Activated T-helper 2 cell treated with anti-CD3 and anti-CD28 coated beads, Interferon-gamma antibody, Interleukin-2, Interleukin-4, amounts not matched to agents 10 μg/mL and 5 μg/mL and 100 μg/mL, durations not matched to agents 14 hours and 24 hours and 36 hours (primary cell): ENCODE measurements around the gene ASPHD1. TPM values are rescaled to one million over a fixed set of nuclear protein-coding genes. Genes with fewer than 3 reads are reported as not detected.
"Not testable (repeated sequence)": the region's sequence is repeated elsewhere in the genome, so short reads cannot be mapped to it uniquely, and the experiment has no call there.

Source experiments
- DNase-seq: peaks from one replicate; pipeline ENCODE4 v3.0.0; 2021; ENCODE audit warnings: low spot score
- H3K27ac Mint-ChIP-seq: one replicate; pipeline ENCODE4 v1.8.0; 2021; ENCODE audit warnings: mixed read lengths
- H3K27me3 Mint-ChIP-seq: one replicate; pipeline ENCODE4 v1.8.0; 2021; ENCODE audit warnings: low read depth, mixed read lengths
- H3K36me3 Mint-ChIP-seq: one replicate; pipeline ENCODE4 v1.8.0; 2021; ENCODE audit warnings: low read depth, mixed read lengths
- H3K4me1 Mint-ChIP-seq: one replicate; pipeline ENCODE4 v1.8.0; 2021; ENCODE audit warnings: low read depth, mixed read lengths
- H3K4me3 Mint-ChIP-seq: one replicate; pipeline ENCODE4 v1.8.0; 2021; ENCODE audit warnings: low read depth, mild to moderate bottlenecking, moderate library complexity, mixed read lengths
- H3K9me3 Mint-ChIP-seq: one replicate; pipeline ENCODE4 v1.8.0; 2021; ENCODE audit warnings: mixed read lengths
- intact Hi-C: fragments of 100-400 bp; cut with micrococcal nuclease; formaldehyde crosslinking; loops from one replicate; pipeline ENCODE4 v1.15.1; 2023
- total RNA-seq: library from RNA; stranded (reverse); gene quantifications from 2 replicates; pipeline ENCODE4 v1.2.3, GENCODE V29; 2022

ASPHD1 gene
- total RNA-seq, 1 donor from 2014 or later = 2.1 TPM

DNA sequence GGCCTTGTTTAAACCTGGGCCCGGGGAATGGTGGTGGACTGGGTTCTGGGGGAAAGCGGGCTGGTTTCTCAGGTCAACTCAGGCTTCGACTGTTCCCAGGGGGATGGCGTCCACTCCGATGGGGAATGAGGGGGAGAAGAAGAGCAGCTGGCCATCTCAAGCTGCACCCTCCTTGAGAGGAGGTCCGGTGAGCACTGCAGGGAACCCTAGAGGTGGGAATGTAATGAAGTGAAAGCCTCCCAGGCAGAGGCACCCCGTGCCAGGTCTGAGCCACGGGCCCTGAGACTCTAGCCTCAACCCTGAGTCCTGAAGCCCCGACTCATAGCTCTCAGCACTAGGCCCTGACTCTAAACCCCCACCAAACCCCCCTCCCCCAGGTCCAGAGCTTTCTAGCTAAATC is 36.1 kb upstream of the ASPHD1 start:
- Mint-ChIP-seq H3K27ac (no peak overlapping the region), H3K4me3 (no peak overlapping the region), H3K4me1 (peaks cover 17% of the 10 kb centered on the region), H3K36me3 (peaks cover 18% of the 10 kb centered on the region), H3K27me3 (no peaks in the 10 kb centered on the region), H3K9me3 (no peaks in the 10 kb centered on the region)
- DNase-seq = no peak
- intact Hi-C loops = loop anchor here (10.0 kb wide), 1 partner anchor 131 kb away; the partner anchor contains the start of genes HIRIP3 and INO80E

GRCh38 chr16:29868396-29869009 is 31.8 kb upstream of the ASPHD1 start:
- H3K27ac Mint-ChIP-seq = no peak overlapping the region
- intact Hi-C loops = loop anchor here (10.0 kb wide), 1 partner anchor 126 kb away; the partner anchor contains the start of genes HIRIP3 and INO80E
- no peaks in the 10 kb centered on the region for H3K9me3 Mint-ChIP-seq
- no peaks in the 10 kb centered on the region for H3K36me3 Mint-ChIP-seq
- no peaks in the 10 kb centered on the region for H3K27me3 Mint-ChIP-seq
- peaks cover 4% of the 10 kb centered on the region for H3K4me1 Mint-ChIP-seq
- DNase-seq = no peak
- no peak overlapping the region for H3K4me3 Mint-ChIP-seq

GRCh38 chr16:29869067-29869466 is 31.2 kb upstream of the ASPHD1 start:
- H3K27ac Mint-ChIP-seq, H3K9me3 Mint-ChIP-seq, H3K4me1 Mint-ChIP-seq, H3K36me3 Mint-ChIP-seq, DNase-seq, H3K27me3 Mint-ChIP-seq, H3K4me3 Mint-ChIP-seq: not testable (repeated sequence)
- intact Hi-C loops = loop anchor here (10.0 kb wide), 1 partner anchor 126 kb away; the partner anchor contains the start of genes HIRIP3 and INO80E

- no peak for DNase-seq
- Mint-ChIP-seq H3K27ac (no peak overlapping the region), H3K4me3 (no peak overlapping the region), H3K9me3 (no peaks in the 10 kb centered on the region), H3K36me3 (no peaks in the 10 kb centered on the region), H3K27me3 (peaks cover 9% of the 10 kb centered on the region), H3K4me1 (peaks cover 3% of the 10 kb centered on the region)
- intact Hi-C loops = loop anchor here (10.0 kb wide), 1 partner anchor 153 kb away; the partner anchor contains the start of gene C16orf92
Measured at GRCh38 chr16:29871822-29872546, 28.3 kb upstream of the ASPHD1 start.

- Mint-ChIP-seq H3K27me3 (peaks cover 22% of the 10 kb centered on the region), H3K36me3 (no peaks in the 10 kb centered on the region)
- DNase-seq = no peak
Measured at GRCh38 chr16:29873319-29873718, 27.0 kb upstream of the ASPHD1 start.

GRCh38 chr16:29875206-29875605 is 25.1 kb upstream of the ASPHD1 start:
- intact Hi-C loops = loop anchor here (10.0 kb wide), 1 partner anchor 150 kb away; the partner anchor contains the start of gene C16orf92
- no peak overlapping the region for H3K27ac Mint-ChIP-seq
- H3K36me3 Mint-ChIP-seq = no peaks in the 10 kb centered on the region

More at GRCh38 chr16:29873319-29873718, 27.0 kb upstream of the ASPHD1 start:
- Mint-ChIP-seq H3K27ac (no peak overlapping the region), H3K4me1 (peaks cover 6% of the 10 kb centered on the region), H3K4me3 (no peak overlapping the region), H3K9me3 (no peaks in the 10 kb centered on the region)
- intact Hi-C loops = loop anchor here (10.0 kb wide), 1 partner anchor 151 kb away; the partner anchor contains the start of gene C16orf92

GRCh38 chr16:29876217-29876593 is 24.1 kb upstream of the ASPHD1 start:
- no peak for DNase-seq
- H3K27me3 Mint-ChIP-seq = peaks cover 24% of the 10 kb centered on the region
- H3K9me3 Mint-ChIP-seq = no peaks in the 10 kb centered on the region
- H3K4me3 Mint-ChIP-seq = peak overlapping the region; percentile 69
- H3K36me3 Mint-ChIP-seq = no peaks in the 10 kb centered on the region
- no peak overlapping the region for H3K27ac Mint-ChIP-seq
- H3K4me1 Mint-ChIP-seq = peaks cover 6% of the 10 kb centered on the region
- intact Hi-C loops = loop anchor here (10.0 kb wide), 1 partner anchor 149 kb away; the partner anchor contains the start of gene C16orf92

More at GRCh38 chr16:29875206-29875605, 25.1 kb upstream of the ASPHD1 start:
- H3K4me3 Mint-ChIP-seq = no peak overlapping the region
- DNase-seq = no peak
- no peaks in the 10 kb centered on the region for H3K9me3 Mint-ChIP-seq
- peaks cover 24% of the 10 kb centered on the region for H3K27me3 Mint-ChIP-seq
- H3K4me1 Mint-ChIP-seq = peaks cover 6% of the 10 kb centered on the region

- intact Hi-C loops = loop anchor here (10.0 kb wide), 1 partner anchor 148 kb away; the partner anchor contains the start of gene C16orf92
- H3K4me1 Mint-ChIP-seq = peaks cover 6% of the 10 kb centered on the region
- peak overlapping the region; percentile 69 for H3K4me3 Mint-ChIP-seq
- no peak for DNase-seq
- no peak overlapping the region for H3K27ac Mint-ChIP-seq
- peaks cover 24% of the 10 kb centered on the region for H3K27me3 Mint-ChIP-seq
- no peaks in the 10 kb centered on the region for H3K36me3 Mint-ChIP-seq
- no peaks in the 10 kb centered on the region for H3K9me3 Mint-ChIP-seq
Measured at GRCh38 chr16:29876594-29877249, 23.6 kb upstream of the ASPHD1 start.

DNA sequence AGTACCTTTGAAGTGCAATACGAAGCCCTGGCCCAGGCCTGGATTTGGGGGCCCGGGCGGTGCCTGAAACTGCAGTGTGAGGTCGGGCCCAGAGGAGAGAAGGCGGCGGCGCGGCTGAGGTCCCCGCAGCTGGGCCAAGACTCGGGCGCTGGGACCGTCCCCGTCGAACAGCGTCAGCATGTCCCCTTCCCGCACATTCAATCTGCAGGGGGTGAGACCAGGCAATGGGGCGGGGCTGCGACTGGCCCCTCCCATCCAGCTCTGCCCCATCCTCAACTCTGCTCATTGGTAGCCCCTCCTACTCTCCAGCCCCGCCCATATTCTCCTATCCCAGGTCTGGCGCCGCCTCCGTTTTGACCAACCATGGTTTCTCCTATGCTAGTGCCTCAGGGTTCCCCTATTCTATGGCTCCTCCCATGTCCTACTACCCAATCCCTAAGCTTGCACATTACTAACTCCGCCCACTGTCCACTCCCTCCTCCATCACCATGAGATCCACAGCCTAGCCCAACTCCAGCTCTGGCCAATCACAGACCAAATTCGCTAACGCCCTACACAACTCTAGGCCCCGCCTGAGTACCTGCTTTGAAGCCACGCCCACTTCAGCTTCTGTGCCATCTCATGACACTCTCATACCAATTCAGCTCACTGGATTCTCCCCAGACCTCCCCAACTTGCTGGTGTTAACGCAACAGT is 22.9 kb upstream of the ASPHD1 start:
- intact Hi-C loops = loop anchor here (10.0 kb wide), 1 partner anchor 147 kb away; the partner anchor contains the start of gene C16orf92

GRCh38 chr16:29878172-29878571 is 22.1 kb upstream of the ASPHD1 start:
- peaks cover 6% of the 10 kb centered on the region for H3K4me1 Mint-ChIP-seq
- H3K36me3 Mint-ChIP-seq = no peaks in the 10 kb centered on the region
- no peak overlapping the region for H3K27ac Mint-ChIP-seq
- H3K4me3 Mint-ChIP-seq = no peak overlapping the region
- no peaks in the 10 kb centered on the region for H3K9me3 Mint-ChIP-seq
- no peak for DNase-seq
- H3K27me3 Mint-ChIP-seq = peaks cover 26% of the 10 kb centered on the region
- intact Hi-C loops = loop anchor here (10.0 kb wide), 1 partner anchor 147 kb away; the partner anchor contains the start of gene C16orf92

More for the DNA sequence above, 22.9 kb upstream of the ASPHD1 start:
- Mint-ChIP-seq H3K9me3 (no peaks in the 10 kb centered on the region), H3K36me3 (no peaks in the 10 kb centered on the region), H3K4me3 (peak overlapping the region; percentile 51), H3K27ac (no peak overlapping the region), H3K4me1 (peaks cover 6% of the 10 kb centered on the region), H3K27me3 (peaks cover 24% of the 10 kb centered on the region)
- DNase-seq = peak; percentile 57

DNA sequence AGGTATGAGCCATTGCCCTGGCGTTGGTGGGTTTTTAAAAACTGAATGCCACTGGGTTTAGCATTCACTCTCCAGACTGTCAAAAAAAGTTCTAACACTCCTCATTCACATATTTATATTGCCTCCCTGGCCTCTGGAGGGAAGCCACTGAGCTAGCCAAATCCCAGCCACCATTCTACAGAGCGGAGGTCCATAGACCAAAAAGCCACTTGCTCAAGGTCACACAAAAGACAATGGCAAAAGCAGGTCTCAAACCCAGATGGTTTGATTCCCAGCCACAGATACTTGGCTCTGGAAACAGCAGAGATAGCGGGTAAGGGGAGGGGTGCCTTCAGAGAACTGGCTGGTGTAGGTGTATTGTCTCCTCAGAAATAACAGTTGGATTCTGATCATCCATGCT is 19.2 kb upstream of the ASPHD1 start:
- H3K9me3 Mint-ChIP-seq = no peaks in the 10 kb centered on the region
- no peak overlapping the region for H3K4me3 Mint-ChIP-seq
- peaks cover 6% of the 10 kb centered on the region for H3K4me1 Mint-ChIP-seq
- intact Hi-C loops = no loop called here
- no peak overlapping the region for H3K27ac Mint-ChIP-seq
- H3K27me3 Mint-ChIP-seq = peaks cover 21% of the 10 kb centered on the region
- no peaks in the 10 kb centered on the region for H3K36me3 Mint-ChIP-seq
- no peak for DNase-seq

- H3K4me1 Mint-ChIP-seq = no peaks in the 10 kb centered on the region
- no peak overlapping the region for H3K4me3 Mint-ChIP-seq
- no peaks in the 10 kb centered on the region for H3K36me3 Mint-ChIP-seq
- DNase-seq = no peak
- H3K9me3 Mint-ChIP-seq = no peaks in the 10 kb centered on the region
- peaks cover 4% of the 10 kb centered on the region for H3K27me3 Mint-ChIP-seq
- H3K27ac Mint-ChIP-seq = no peak overlapping the region
- intact Hi-C loops = no loop called here
Measured at GRCh38 chr16:29883987-29884386, 16.3 kb upstream of the ASPHD1 start.
